Esophagus muscularis mucosa (tissue), 4 donors: ENCODE measurements around the gene SAMD4B.

ENCODE experiments used
- CTCF ChIP-seq, 3 experiments: fragments of 200-600 bp in 2 of 3; fragments of 450-650 bp in 1 of 3; sonication (generic) in 2 of 3; IDR thresholded peaks; one replicate each; pipeline ENCODE4 v1.5.1; 2017 to 2019; ENCODE audit warnings: antibody characterized with exemption in 3 of 3, mild to moderate bottlenecking in 2 of 3, moderate library complexity in 1 of 3
- EP300 ChIP-seq: sonication (generic); formaldehyde crosslinking; IDR thresholded peaks from one replicate; pipeline ENCODE4 v1.6.1; 2017; ENCODE audit warnings: antibody characterized with exemption
- POLR2A ChIP-seq: fragments of 450-650 bp; IDR thresholded peaks from one replicate; pipeline ENCODE4 v1.6.1; 2017; ENCODE audit warnings: antibody characterized with exemption, moderate library complexity, mild to moderate bottlenecking, low read depth
- POLR2AphosphoS5 ChIP-seq, 2 donors: sonication (generic); formaldehyde crosslinking; IDR thresholded peaks; one replicate each; pipeline ENCODE4 v1.6.1; 2017; ENCODE audit warnings: antibody characterized with exemption in 2 of 2

- no peak for TF ChIP-seq POLR2A
- no peak for TF ChIP-seq CTCF (IDR thresholded peaks at IDR 0.05)
- TF ChIP-seq EP300 = no peak
- TF ChIP-seq POLR2AphosphoS5 (IDR thresholded peaks at IDR 0.05) = no peak
These were observed 7.1 kb downstream of the SAMD4B start for GRCh38 chr19:39349326-39349725.
